HepG2 (cell line): ENCODE data around the gene ZBTB45. TPM values are rescaled to one million over a fixed set of nuclear protein-coding genes. Genes with fewer than 3 reads are reported as not detected.
A peak's percentile ranks its signal among the peaks of the same experiment; 100 is the strongest.

Experiments
- ASH2L ChIP-seq: fragments of 300-600, 200-600 bp; sonication (generic); IDR thresholded peaks from 2 replicates; pipeline ENCODE4 v1.7.0; 2017; ENCODE audit warnings: low read depth, mild to moderate bottlenecking, moderate library complexity, mixed read lengths, low read length; ENCODE audit not compliant: insufficient read length
- ATRX ChIP-seq: sonication (generic); formaldehyde crosslinking; IDR thresholded peaks from 2 replicates; pipeline ENCODE4 v1.4.0; 2020; ENCODE audit warnings: missing genetic modification reagents, borderline replicate concordance
- FOXP1 ChIP-seq, 2 experiments: fragments of 450-650 bp in 1 of 2; IDR thresholded peaks; 2 replicates each; pipeline ENCODE4 v1.6.1; 2017 to 2018; ENCODE audit warnings: antibody characterized with exemption in 1 of 2
- KDM6A ChIP-seq: IDR thresholded peaks from 2 replicates; pipeline ENCODE4 v1.6.1; 2016; ENCODE audit warnings: low read depth
- SMAD3 ChIP-seq: sonication (generic); formaldehyde crosslinking; IDR thresholded peaks from 2 replicates; pipeline ENCODE4 v1.4.0; 2020; ENCODE audit warnings: missing genetic modification reagents
- SMAD9 ChIP-seq: sonication (generic); formaldehyde crosslinking; IDR thresholded peaks from 2 replicates; pipeline ENCODE4 v1.5.1; 2020; ENCODE audit warnings: mild to moderate bottlenecking, missing genetic modification reagents
- TOPORS ChIP-seq: sonication (generic); formaldehyde crosslinking; IDR thresholded peaks from 2 replicates; pipeline ENCODE4 v1.8.0; 2023; ENCODE audit warnings: mild to moderate bottlenecking, missing genetic modification reagents
- YEATS2 ChIP-seq: sonication (generic); formaldehyde crosslinking; IDR thresholded peaks from 2 replicates; pipeline ENCODE4 v1.4.0; 2020; ENCODE audit warnings: missing genetic modification reagents, borderline replicate concordance
- ZFP82 ChIP-seq: sonication (generic); formaldehyde crosslinking; IDR thresholded peaks from 2 replicates; pipeline ENCODE4 v1.5.1; 2020; ENCODE audit warnings: mild to moderate bottlenecking, missing genetic modification reagents, borderline replicate concordance
- ZNF10 ChIP-seq: sonication (generic); formaldehyde crosslinking; IDR thresholded peaks from 2 replicates; pipeline ENCODE4 v1.4.0; 2020; ENCODE audit warnings: mild to moderate bottlenecking, low read depth, missing genetic modification reagents, borderline replicate concordance
- ZNF3 ChIP-seq: IDR thresholded peaks from 2 replicates; pipeline ENCODE4 v1.7.0; 2017; ENCODE audit warnings: inconsistent platforms
- ZNF598 ChIP-seq: sonication (generic); formaldehyde crosslinking; IDR thresholded peaks from 2 replicates; pipeline ENCODE4 v1.5.1; 2020; ENCODE audit warnings: mild to moderate bottlenecking, missing genetic modification reagents, borderline replicate concordance
- ZNF724P ChIP-seq: sonication (generic); formaldehyde crosslinking; IDR thresholded peaks from 2 replicates; pipeline ENCODE4 v1.8.0; 2022; ENCODE audit warnings: missing genetic modification reagents, borderline replicate concordance
- ZNF747 ChIP-seq: sonication (generic); formaldehyde crosslinking; IDR thresholded peaks from 2 replicates; pipeline ENCODE4 v1.8.1; 2023; ENCODE audit warnings: missing genetic modification reagents, mild to moderate bottlenecking, borderline replicate concordance
- ZNF761 ChIP-seq: sonication (generic); formaldehyde crosslinking; conservative IDR thresholded peaks from 2 replicates; pipeline ENCODE4 v1.4.0; 2020; ENCODE audit warnings: mild to moderate bottlenecking, missing genetic modification reagents
- ZNF816 ChIP-seq: sonication (generic); formaldehyde crosslinking; IDR thresholded peaks from 2 replicates; pipeline ENCODE4 v1.8.0; 2022; ENCODE audit warnings: missing genetic modification reagents, mild to moderate bottlenecking, borderline replicate concordance
- polyA plus RNA-seq, 8 experiments: library from polyadenylated mRNA; depleted of rRNA in 3 of 8; stranded (reverse) in 7 of 8; unstranded in 1 of 8; fragments of >200 nt; fragmentation: Illumina TruSeq in 4 of 8; extraction: Trizol in 4 of 8; gene quantifications; 2 replicates each; pipeline versions ENCODE4 v1.2.1 to v1.2.3, GENCODE V29; 2011 to 2016; ENCODE audit warnings: low read depth in 4 of 8, missing spikeins in 1 of 8, mixed read lengths in 1 of 8; ENCODE audit not compliant: insufficient read depth in 1 of 8
- total RNA-seq, 5 experiments: library from RNA; depleted of rRNA; stranded (reverse); fragments of >200 nt; fragmentation: Illumina TruSeq; extraction: Trizol; gene quantifications; 2 replicates each; pipeline ENCODE4 v1.2.3, GENCODE V29; 2016; ENCODE audit warnings: low read depth in 1 of 5
- TF ChIP-seq, protein P1 (sequence below): sonication (generic); formaldehyde crosslinking; IDR thresholded peaks from 2 replicates; pipeline ENCODE4 v1.9.0; 2021; ENCODE audit warnings: missing genetic modification reagents, borderline replicate concordance
- TF ChIP-seq, protein P2 (sequence below): sonication (generic); formaldehyde crosslinking; IDR thresholded peaks from 2 replicates; pipeline ENCODE4 v1.5.1; 2020; ENCODE audit warnings: mild to moderate bottlenecking, missing genetic modification reagents, borderline replicate concordance
- TF ChIP-seq, protein P3 (sequence below): sonication (generic); formaldehyde crosslinking; IDR thresholded peaks from 2 replicates; pipeline ENCODE4 v1.4.0; 2020; ENCODE audit warnings: low read depth, mild to moderate bottlenecking, missing genetic modification reagents
- TF ChIP-seq, protein P4 (sequence below): sonication (generic); formaldehyde crosslinking; IDR thresholded peaks from 2 replicates; pipeline ENCODE4 v1.9.0; 2021; ENCODE audit warnings: missing genetic modification reagents, borderline replicate concordance

Gene ZBTB45
- total and polyA plus RNA-seq, 2 of the 13 experiments (the other 11 are each of a cell fraction or from before 2014, with no cell fraction given) = 3.0 to 3.7 TPM

DNA sequence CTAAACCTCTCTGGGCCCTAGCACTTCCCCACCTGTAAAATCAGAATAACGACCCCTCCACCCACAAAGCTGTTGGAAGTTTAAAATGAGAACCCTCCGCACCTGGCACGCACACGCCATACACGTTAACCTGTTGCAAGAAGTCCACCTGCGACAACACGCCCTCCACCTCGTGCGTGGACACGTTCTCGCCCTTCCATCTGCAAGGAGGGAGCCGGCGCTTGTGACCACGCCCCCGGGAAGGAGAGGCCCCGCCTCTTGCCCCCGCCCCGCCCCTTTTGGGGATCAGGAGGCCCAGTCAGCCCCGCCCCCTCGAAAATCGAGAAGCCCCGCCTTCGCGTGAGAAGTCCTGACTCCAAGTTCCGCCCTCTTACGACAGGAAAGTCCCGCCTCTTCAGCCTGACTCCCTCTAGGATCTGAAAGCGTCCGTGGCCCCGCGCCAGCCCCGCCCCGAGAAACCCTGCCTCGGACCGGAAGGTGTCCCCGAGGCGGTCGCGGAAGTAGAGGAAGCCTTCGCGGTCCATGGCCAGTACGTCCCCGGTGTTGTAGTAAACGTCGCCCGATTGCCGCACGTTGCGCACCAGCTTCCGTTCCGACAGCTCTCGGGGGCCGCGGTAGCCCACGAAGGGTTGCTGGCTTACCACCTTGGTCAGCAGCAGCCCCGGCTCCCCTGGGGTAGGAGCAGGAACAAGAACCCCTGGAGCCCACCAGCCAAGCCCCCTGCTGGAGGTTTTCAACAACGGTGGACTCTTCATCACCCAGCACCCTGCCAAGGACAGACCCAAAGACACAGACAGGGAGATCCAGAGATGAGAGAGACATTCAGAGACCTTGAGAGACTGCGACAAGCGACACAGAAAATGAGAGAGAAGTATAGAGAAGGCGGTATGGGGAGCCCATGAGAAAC lies 20.3 kb downstream of the ZBTB45 start (continued):
- TF ChIP-seq, protein P1, sequence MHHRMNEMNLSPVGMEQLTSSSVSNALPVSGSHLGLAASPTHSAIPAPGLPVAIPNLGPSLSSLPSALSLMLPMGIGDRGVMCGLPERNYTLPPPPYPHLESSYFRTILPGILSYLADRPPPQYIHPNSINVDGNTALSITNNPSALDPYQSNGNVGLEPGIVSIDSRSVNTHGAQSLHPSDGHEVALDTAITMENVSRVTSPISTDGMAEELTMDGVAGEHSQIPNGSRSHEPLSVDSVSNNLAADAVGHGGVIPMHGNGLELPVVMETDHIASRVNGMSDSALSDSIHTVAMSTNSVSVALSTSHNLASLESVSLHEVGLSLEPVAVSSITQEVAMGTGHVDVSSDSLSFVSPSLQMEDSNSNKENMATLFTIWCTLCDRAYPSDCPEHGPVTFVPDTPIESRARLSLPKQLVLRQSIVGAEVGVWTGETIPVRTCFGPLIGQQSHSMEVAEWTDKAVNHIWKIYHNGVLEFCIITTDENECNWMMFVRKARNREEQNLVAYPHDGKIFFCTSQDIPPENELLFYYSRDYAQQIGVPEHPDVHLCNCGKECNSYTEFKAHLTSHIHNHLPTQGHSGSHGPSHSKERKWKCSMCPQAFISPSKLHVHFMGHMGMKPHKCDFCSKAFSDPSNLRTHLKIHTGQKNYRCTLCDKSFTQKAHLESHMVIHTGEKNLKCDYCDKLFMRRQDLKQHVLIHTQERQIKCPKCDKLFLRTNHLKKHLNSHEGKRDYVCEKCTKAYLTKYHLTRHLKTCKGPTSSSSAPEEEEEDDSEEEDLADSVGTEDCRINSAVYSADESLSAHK (CRISPR knock-in tag) = no peak
- TF ChIP-seq, protein P2, sequence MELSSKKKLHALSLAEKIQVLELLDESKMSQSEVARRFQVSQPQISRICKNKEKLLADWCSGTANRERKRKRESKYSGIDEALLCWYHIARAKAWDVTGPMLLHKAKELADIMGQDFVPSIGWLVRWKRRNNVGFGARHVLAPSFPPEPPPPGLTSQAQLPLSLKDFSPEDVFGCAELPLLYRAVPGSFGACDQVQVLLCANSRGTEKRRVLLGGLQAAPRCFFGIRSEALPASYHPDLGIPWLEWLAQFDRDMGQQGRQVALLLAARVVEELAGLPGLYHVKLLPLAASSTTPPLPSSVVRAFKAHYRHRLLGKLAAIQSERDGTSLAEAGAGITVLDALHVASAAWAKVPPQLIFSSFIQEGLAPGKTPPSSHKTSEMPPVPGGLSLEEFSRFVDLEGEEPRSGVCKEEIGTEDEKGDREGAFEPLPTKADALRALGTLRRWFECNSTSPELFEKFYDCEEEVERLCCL (CRISPR knock-in tag) = no peak
- TF ChIP-seq, protein P3, sequence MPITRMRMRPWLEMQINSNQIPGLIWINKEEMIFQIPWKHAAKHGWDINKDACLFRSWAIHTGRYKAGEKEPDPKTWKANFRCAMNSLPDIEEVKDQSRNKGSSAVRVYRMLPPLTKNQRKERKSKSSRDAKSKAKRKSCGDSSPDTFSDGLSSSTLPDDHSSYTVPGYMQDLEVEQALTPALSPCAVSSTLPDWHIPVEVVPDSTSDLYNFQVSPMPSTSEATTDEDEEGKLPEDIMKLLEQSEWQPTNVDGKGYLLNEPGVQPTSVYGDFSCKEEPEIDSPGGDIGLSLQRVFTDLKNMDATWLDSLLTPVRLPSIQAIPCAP (CRISPR knock-in tag) = no peak
- TF ChIP-seq ZNF10 (CRISPR knock-in tag) (no peak), SMAD3 (peak; percentile 87), SMAD9 (CRISPR knock-in tag) (no peak), FOXP1 (IDR thresholded peaks at IDR 0.05) (no peak), FOXP1 (CRISPR knock-in tag; IDR thresholded peaks at IDR 0.05) (0 out of 2 replicates have a peak, but pooled peaks have one; percentile 38), ZNF816 (CRISPR knock-in tag) (no peak), ZNF747 (CRISPR knock-in tag) (0 out of 2 replicates have a peak, but pooled peaks have one; percentile 49), TOPORS (CRISPR knock-in tag) (peak; percentile 70; the same call in 1 of the 2 replicates), ZFP82 (peak; percentile 89; the same call in 1 of the 2 replicates), ATRX (CRISPR knock-in tag) (no peak), ZNF598 (CRISPR knock-in tag) (no peak), ZNF724P (CRISPR knock-in tag) (peak; percentile 90; the same call in 1 of the 2 replicates), YEATS2 (CRISPR knock-in tag) (peak; percentile 97), ASH2L (peak; percentile 77), ZNF3 (CRISPR knock-in tag) (no peak), KDM6A (CRISPR knock-in tag) (no peak), ZNF761 (CRISPR knock-in tag) (no peak; the same call in 1 of the 2 replicates)
- TF ChIP-seq, protein P4, sequence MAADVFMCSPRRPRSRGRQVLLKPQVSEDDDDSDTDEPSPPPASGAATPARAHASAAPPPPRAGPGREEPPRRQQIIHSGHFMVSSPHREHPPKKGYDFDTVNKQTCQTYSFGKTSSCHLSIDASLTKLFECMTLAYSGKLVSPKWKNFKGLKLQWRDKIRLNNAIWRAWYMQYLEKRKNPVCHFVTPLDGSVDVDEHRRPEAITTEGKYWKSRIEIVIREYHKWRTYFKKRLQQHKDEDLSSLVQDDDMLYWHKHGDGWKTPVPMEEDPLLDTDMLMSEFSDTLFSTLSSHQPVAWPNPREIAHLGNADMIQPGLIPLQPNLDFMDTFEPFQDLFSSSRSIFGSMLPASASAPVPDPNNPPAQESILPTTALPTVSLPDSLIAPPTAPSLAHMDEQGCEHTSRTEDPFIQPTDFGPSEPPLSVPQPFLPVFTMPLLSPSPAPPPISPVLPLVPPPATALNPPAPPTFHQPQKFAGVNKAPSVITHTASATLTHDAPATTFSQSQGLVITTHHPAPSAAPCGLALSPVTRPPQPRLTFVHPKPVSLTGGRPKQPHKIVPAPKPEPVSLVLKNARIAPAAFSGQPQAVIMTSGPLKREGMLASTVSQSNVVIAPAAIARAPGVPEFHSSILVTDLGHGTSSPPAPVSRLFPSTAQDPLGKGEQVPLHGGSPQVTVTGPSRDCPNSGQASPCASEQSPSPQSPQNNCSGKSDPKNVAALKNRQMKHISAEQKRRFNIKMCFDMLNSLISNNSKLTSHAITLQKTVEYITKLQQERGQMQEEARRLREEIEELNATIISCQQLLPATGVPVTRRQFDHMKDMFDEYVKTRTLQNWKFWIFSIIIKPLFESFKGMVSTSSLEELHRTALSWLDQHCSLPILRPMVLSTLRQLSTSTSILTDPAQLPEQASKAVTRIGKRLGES = no peak
